Calu3 (cell line): ENCODE results near the gene BPTF. TPM values are rescaled to one million over a fixed set of nuclear protein-coding genes. Genes with fewer than 3 reads are reported as not detected.
"Not testable (repeated sequence)": the region's sequence is repeated elsewhere in the genome, so short reads cannot be mapped to it uniquely, and the experiment has no call there.

Experiments
- BruUV-seq: library from RNA; stranded (reverse); fragments of 400-500 nt; replicated peaks from 2 replicates; lab custom pipeline; 2021; lab: Mats Ljungman, UMichigan
- CTCF ChIA-PET: fragments of 300-600 bp; sonication (Branson Sonifier 250); formaldehyde crosslinking; loops from one replicate; lab custom pipeline; 2022; ENCODE audit warnings: antibody characterized with exemption; lab: Charles Lee
- DNase-seq: peaks from one replicate; pipeline ENCODE4 v3.0.0; 2022
- H3K27ac Mint-ChIP-seq: one replicate; pipeline ENCODE4 v1.8.0; 2022; ENCODE audit warnings: mixed read lengths; ENCODE audit not compliant: unreplicated experiment
- H3K27me3 Mint-ChIP-seq: one replicate; pipeline ENCODE4 v1.8.0; 2022; ENCODE audit warnings: mixed read lengths; ENCODE audit not compliant: unreplicated experiment
- H3K36me3 Mint-ChIP-seq: one replicate; pipeline ENCODE4 v1.8.0; 2022; ENCODE audit warnings: mild to moderate bottlenecking, moderate library complexity, mixed read lengths; ENCODE audit not compliant: insufficient read depth, unreplicated experiment
- H3K4me1 Mint-ChIP-seq: one replicate; pipeline ENCODE4 v1.8.0; 2022; ENCODE audit warnings: mild to moderate bottlenecking, low read depth, mixed read lengths; ENCODE audit not compliant: unreplicated experiment
- H3K4me3 Mint-ChIP-seq: one replicate; pipeline ENCODE4 v1.8.0; 2022; ENCODE audit warnings: mild to moderate bottlenecking, low read depth, moderate library complexity, mixed read lengths; ENCODE audit not compliant: unreplicated experiment
- H3K9me3 Mint-ChIP-seq: one replicate; pipeline ENCODE4 v1.8.0; 2022; ENCODE audit warnings: low read depth, mixed read lengths; ENCODE audit not compliant: unreplicated experiment
- CTCF ChIP-seq: fragments of 200-600 bp; IDR thresholded peaks from one replicate; pipeline ENCODE4 v1.8.0; 2022; ENCODE audit warnings: antibody characterized with exemption; ENCODE audit not compliant: unreplicated experiment
- intact Hi-C: fragments of 100-400 bp; cut with micrococcal nuclease; formaldehyde crosslinking; loops from one replicate; pipeline ENCODE4 v1.10.0; 2022; ENCODE audit not compliant: unreplicated experiment
- total RNA-seq: library from RNA; stranded (reverse); gene quantifications from 2 replicates; pipeline ENCODE4 v1.2.3, GENCODE V29; 2022

BPTF gene
- total RNA-seq, 1 experiment from 2014 or later: 66.8 TPM

- Mint-ChIP-seq H3K4me1 (no peaks in the 10 kb centered on the region), H3K27ac (no peak overlapping the region), H3K4me3 (no peak overlapping the region), H3K27me3 (no peaks in the 10 kb centered on the region), H3K9me3 (no peaks in the 10 kb centered on the region), H3K36me3 (peaks cover 3% of the 10 kb centered on the region)
- CTCF ChIA-PET: interaction anchor here (0.7 kb wide), 1 partner anchor 386 kb away, joined by 3 read pairs; no protein-coding TSS in a partner anchor
- no TSS peak for BruUV-seq
- intact Hi-C loops: no loop called here
- no peak for TF ChIP-seq CTCF
- DNase-seq: no peak
These were observed 5.6 kb upstream of the BPTF start for GRCh38 chr17:67819722-67820121.

- Mint-ChIP-seq H3K9me3 (no peaks in the 10 kb centered on the region), H3K4me1 (no peaks in the 10 kb centered on the region), H3K27me3 (no peaks in the 10 kb centered on the region), H3K36me3 (peaks cover 25% of the 10 kb centered on the region), H3K27ac (no peak overlapping the region), H3K4me3 (no peak overlapping the region)
- no peak for DNase-seq
- CTCF ChIA-PET: no interaction called here
- BruUV-seq: no TSS peak
- no peak for TF ChIP-seq CTCF
- intact Hi-C loops: no loop called here
These were observed 3.4 kb upstream of the BPTF start for GRCh38 chr17:67821871-67822367.

GRCh38 chr17:67825627-67826601 lies 611 bp downstream of the BPTF start:
- H3K36me3 Mint-ChIP-seq: peaks cover 44% of the 10 kb centered on the region
- peak overlapping the region; percentile 99 for H3K4me3 Mint-ChIP-seq
- BruUV-seq, H3K9me3 Mint-ChIP-seq, intact Hi-C loops, H3K27me3 Mint-ChIP-seq: not testable (repeated sequence)
- CTCF ChIA-PET: interaction anchor here (1.8 kb wide), 1 partner anchor 13 kb away, joined by 4 read pairs; no protein-coding TSS in a partner anchor
- peak overlapping the region; percentile 99 for H3K27ac Mint-ChIP-seq
- peak; percentile 55 for DNase-seq
- peaks cover 17% of the 10 kb centered on the region for H3K4me1 Mint-ChIP-seq

GRCh38 chr17:67829331-67829730 lies 4.0 kb downstream of the BPTF start:
- H3K4me3 Mint-ChIP-seq: peak overlapping the region; percentile 24
- no peaks in the 10 kb centered on the region for H3K27me3 Mint-ChIP-seq
- H3K27ac Mint-ChIP-seq: no peak overlapping the region
- no peak for TF ChIP-seq CTCF
- peaks cover 44% of the 10 kb centered on the region for H3K36me3 Mint-ChIP-seq
- H3K9me3 Mint-ChIP-seq: no peaks in the 10 kb centered on the region
- CTCF ChIA-PET: interaction anchor here (0.5 kb wide), 1 partner anchor 75 kb away, joined by 3 read pairs; no protein-coding TSS in a partner anchor
- no peak for DNase-seq
- intact Hi-C loops: no loop called here
- peaks cover 24% of the 10 kb centered on the region for H3K4me1 Mint-ChIP-seq
- BruUV-seq: no TSS peak
